ENCODE data around the gene PKP4. TPM values are rescaled to one million over a fixed set of nuclear protein-coding genes. Genes with fewer than 3 reads are reported as not detected.

The PKP4 gene
- total RNA-seq, 1 experiment from 2014 or later: 55.2 TPM

GRCh38 chr2:158491072-158491471 lies 34.3 kb downstream of the PKP4 start:
- Histone ChIP-seq H3K4me2 (ENCODE audit: low read length) (no peak overlapping the region), H4K20me1 (ENCODE audit: insufficient read depth) (no peaks in the 10 kb centered on the region; the same call in 1 of the 2 replicates), H3K4me1 (ENCODE audit: control insufficient read depth in 1 of 2, insufficient read depth in 2 of 2, low read length in 2 of 2) (peaks cover 0 to 8% of the 10 kb centered on the region in 2 experiments; a peak in 2 of 4 replicates), H3K9ac (ENCODE audit: low read length) (no peak overlapping the region), H3K4me3 (replicated peaks in 1 of 2; ENCODE audit: low read depth in 1 of 2, low read length in 2 of 2) (no peak overlapping the region), H3K79me2 (ENCODE audit: insufficient read depth, low read length) (peaks cover 92% of the 10 kb centered on the region), H3K9me3 (ENCODE audit: control insufficient read depth in 1 of 2, insufficient read depth in 1 of 2, low read depth in 1 of 2, low read length in 2 of 2) (no peaks in the 10 kb centered on the region), H2AFZ (ENCODE audit: low read depth, low read length, poor library complexity, severe bottlenecking) (no peak overlapping the region), H3K36me3 (ENCODE audit: control insufficient read depth in 1 of 2, insufficient read depth in 2 of 2, low read length in 2 of 2) (no peaks in the 10 kb centered on the region), H3K27ac (ENCODE audit: low read depth, low read length) (no peak overlapping the region), H3K9me2 (ENCODE audit: insufficient read depth) (no peaks in the 10 kb centered on the region), H3K27me3 (ENCODE audit: insufficient read depth, low read length) (no peaks in the 10 kb centered on the region)
- no TSS peak for BruUV-seq (replicated peaks)
- intact Hi-C loops (cut with micrococcal nuclease): no loop called here
- ChIA-PET RAD21 (ENCODE audit: low non-redundant PET in 1 of 2, low total read pairs in 2 of 2, uncharacterized antibody in 2 of 2, unreplicated experiment in 2 of 2) (no interaction called here), CTCF (no interaction called here), POLR2A (no interaction called here)
- DNase-seq (ENCODE audit: low read depth, low spot score): no peak
- no peak for ATAC-seq
- TF ChIP-seq MAX (IDR thresholded peaks at IDR 0.05): no peak
- TF ChIP-seq FOSL1 (IDR thresholded peaks at IDR 0.05; ENCODE audit: low read depth): no peak

GRCh38 chr2:158493458-158493857 lies 36.7 kb downstream of the PKP4 start:
- no TSS peak for BruUV-seq (replicated peaks)
- no peak for TF ChIP-seq JUND (IDR thresholded peaks at IDR 0.05)
- no peak for TF ChIP-seq SRF (IDR thresholded peaks at IDR 0.05; ENCODE audit: low read depth)
- TF ChIP-seq SIN3A (IDR thresholded peaks at IDR 0.05; ENCODE audit: low read depth): no peak
- TF ChIP-seq EGR1 (IDR thresholded peaks at IDR 0.05; ENCODE audit: low read depth): no peak
- TF ChIP-seq RAD21 (IDR thresholded peaks at IDR 0.05; ENCODE audit: low read depth): no peak
- TF ChIP-seq FOSL1 (IDR thresholded peaks at IDR 0.05; ENCODE audit: low read depth): no peak
- no peak for TF ChIP-seq CEBPB (IDR thresholded peaks at IDR 0.05; ENCODE audit: low read depth)
- TF ChIP-seq POLR2AphosphoS5 (IDR thresholded peaks at IDR 0.05; ENCODE audit: low read depth, low read length): no peak
- TF ChIP-seq REST (IDR thresholded peaks at IDR 0.05; ENCODE audit: low read depth): no peak
- TF ChIP-seq CBX3 (IDR thresholded peaks at IDR 0.05; ENCODE audit: low read depth): no peak
- no peak for TF ChIP-seq ATF3 (IDR thresholded peaks at IDR 0.05)
- no peak for TF ChIP-seq EZH2 (IDR thresholded peaks at IDR 0.05)
- TF ChIP-seq MAX (IDR thresholded peaks at IDR 0.05): no peak
- TF ChIP-seq CTCF (IDR thresholded peaks at IDR 0.05 in 2 of 3, conservative IDR thresholded peaks at IDR 0.05 in 1 of 3; ENCODE audit: borderline replicate concordance in 1 of 3, insufficient read depth in 1 of 3, low read depth in 2 of 3, low read length in 2 of 3): no peak
- no peak for TF ChIP-seq ELF1 (IDR thresholded peaks at IDR 0.05; ENCODE audit: borderline replicate concordance, low read depth)
- no peak for TF ChIP-seq YY1 (IDR thresholded peaks at IDR 0.05; ENCODE audit: extremely low read depth, insufficient replicate concordance, low read depth, low read length)

More at GRCh38 chr2:158493458-158493857, 36.7 kb downstream of the PKP4 start:
- no peaks in the 10 kb centered on the region; the same call in 1 of the 2 replicates for H4K20me1 ChIP-seq (ENCODE audit: insufficient read depth)
- H3K27ac ChIP-seq (ENCODE audit: low read depth, low read length): no peak overlapping the region
- ChIA-PET CTCF (no interaction called here), RAD21 (ENCODE audit: low non-redundant PET in 1 of 2, low total read pairs in 2 of 2, uncharacterized antibody in 2 of 2, unreplicated experiment in 2 of 2) (no interaction called here), POLR2A (no interaction called here)
- H3K9me2 ChIP-seq (ENCODE audit: insufficient read depth): no peaks in the 10 kb centered on the region
- H3K4me1 ChIP-seq (ENCODE audit: control insufficient read depth in 1 of 2, insufficient read depth in 2 of 2, low read length in 2 of 2): no peaks in the 10 kb centered on the region; a peak in 1 of 4 replicates
- H3K36me3 ChIP-seq (ENCODE audit: control insufficient read depth in 1 of 2, insufficient read depth in 2 of 2, low read length in 2 of 2): no peaks in the 10 kb centered on the region
- H3K9ac ChIP-seq (ENCODE audit: low read length): no peak overlapping the region
- DNase-seq (ENCODE audit: low read depth, low spot score) (no peak), ATAC-seq (no peak)
- no peak overlapping the region for H3K4me2 ChIP-seq (ENCODE audit: low read length)
- no peaks in the 10 kb centered on the region for H3K27me3 ChIP-seq (ENCODE audit: insufficient read depth, low read length)
- H2AFZ ChIP-seq (ENCODE audit: low read depth, low read length, poor library complexity, severe bottlenecking): no peak overlapping the region
- H3K4me3 ChIP-seq (replicated peaks in 1 of 2; ENCODE audit: low read depth in 1 of 2, low read length in 2 of 2): no peak overlapping the region
- peaks cover 91% of the 10 kb centered on the region for H3K79me2 ChIP-seq (ENCODE audit: insufficient read depth, low read length)
- no peaks in the 10 kb centered on the region for H3K9me3 ChIP-seq (ENCODE audit: control insufficient read depth in 1 of 2, insufficient read depth in 1 of 2, low read depth in 1 of 2, low read length in 2 of 2)
- intact Hi-C loops (cut with micrococcal nuclease): no loop called here

Data from HCT116 (cell line).